HL-60/S4 (cell line): Measurements from ENCODE around the gene SULT6B1.

Experiments used
- in situ Hi-C: fragments of 300-500 bp; cut with MboI; formaldehyde crosslinking; loops from 2 replicates; pipeline ENCODE4 v1.14.3; 2022; ENCODE audit warnings: low sequenced_read_pairs

SULT6B1 gene

GRCh38 chr2:37154785-37155184, 33.7 kb downstream of the SULT6B1 start:
- in situ Hi-C loops = loop anchor here (25.0 kb wide), 1 partner anchor 733 kb away; no protein-coding TSS in a partner anchor

GRCh38 chr2:37153224-37153623, 35.2 kb downstream of the SULT6B1 start:
- in situ Hi-C loops = loop anchor here (25.0 kb wide), 1 partner anchor 734 kb away; no protein-coding TSS in a partner anchor

- in situ Hi-C loops = loop anchor here (25.0 kb wide), 1 partner anchor 738 kb away; no protein-coding TSS in a partner anchor
These were observed 38.7 kb downstream of the SULT6B1 start for GRCh38 chr2:37149626-37150322.

DNA sequence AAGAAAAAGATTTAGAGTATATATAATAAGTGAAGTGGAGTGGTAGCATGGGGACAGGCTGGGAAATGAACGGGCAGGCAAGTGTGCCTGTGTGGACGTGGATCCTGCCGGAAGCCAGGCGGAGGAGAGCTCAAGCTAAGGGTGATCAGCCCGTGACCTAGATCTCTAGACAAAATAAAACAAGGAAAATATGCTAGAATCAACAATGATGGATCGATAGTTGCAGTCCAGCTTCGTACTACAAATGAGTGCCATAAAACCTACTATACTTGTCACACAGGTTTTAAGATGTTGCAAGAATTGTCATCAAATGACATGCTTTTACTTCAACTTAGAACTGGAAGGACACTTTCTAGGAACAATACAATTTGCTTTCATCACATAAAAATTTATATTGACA, 40.1 kb downstream of the SULT6B1 start:
- in situ Hi-C loops = no loop called here

GRCh38 chr2:37146062-37146461, 42.4 kb downstream of the SULT6B1 start:
- in situ Hi-C loops = no loop called here

GRCh38 chr2:37143974-37144373, 44.5 kb downstream of the SULT6B1 start:
- in situ Hi-C loops = no loop called here

DNA sequence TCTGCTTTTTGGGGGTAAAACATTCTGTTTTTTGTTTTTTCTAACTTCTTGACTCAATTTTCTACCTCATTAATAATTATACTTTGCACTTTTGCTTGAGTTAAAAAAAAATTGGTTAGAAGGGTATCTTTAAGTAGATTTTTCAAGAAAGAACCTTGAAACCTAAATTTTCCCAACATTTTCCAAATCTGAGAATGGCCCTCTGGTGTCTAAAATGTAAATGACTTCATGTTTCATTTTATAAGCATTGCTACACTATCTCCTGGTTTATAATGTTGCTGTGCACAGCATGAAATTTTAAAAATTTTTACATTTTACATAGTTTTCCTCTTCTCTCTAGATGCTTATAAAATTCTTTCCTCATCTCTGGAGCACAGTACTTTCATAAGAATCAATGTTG, 45.9 kb downstream of the SULT6B1 start:
- in situ Hi-C loops = no loop called here

- in situ Hi-C loops = no loop called here
These were observed 55.6 kb downstream of the SULT6B1 start for GRCh38 chr2:37132914-37133313.

DNA sequence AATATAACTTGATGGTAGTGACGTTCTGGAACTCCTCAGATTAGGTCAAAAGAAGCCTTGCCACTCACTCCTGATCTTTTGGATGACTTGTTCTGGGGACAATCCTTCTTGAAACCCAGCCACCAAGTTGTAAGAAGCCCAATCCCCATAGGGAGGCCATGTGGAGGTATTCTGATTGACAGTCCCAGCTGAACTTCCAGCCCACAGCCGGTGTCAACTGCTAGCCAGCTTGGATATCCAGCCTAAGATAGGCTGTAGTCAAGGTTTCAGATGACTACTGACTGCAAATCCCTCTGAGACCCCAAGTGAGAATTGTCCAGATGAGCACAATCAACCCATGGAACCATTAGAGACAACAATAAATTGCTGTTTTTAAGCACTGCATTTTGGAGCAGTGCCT, 63.1 kb downstream of the SULT6B1 start:
- in situ Hi-C loops = no loop called here

- in situ Hi-C loops = no loop called here
These were observed 69.3 kb downstream of the SULT6B1 start for GRCh38 chr2:37119157-37119556.
